ENCODE measurements around the gene NME4.

The NME4 gene

GRCh38 chr16:373020-373598, 23.9 kb upstream of the NME4 start:
- H3K36me3 ChIP-seq (ENCODE audit: insufficient read depth, low read length) = peaks cover 50% of the 10 kb centered on the region

GRCh38 chr16:373848-374615, 23.0 kb upstream of the NME4 start:
- no peak overlapping the region for H3K4me2 ChIP-seq (ENCODE audit: low read length)
- peaks cover 41% of the 10 kb centered on the region for H3K36me3 ChIP-seq (ENCODE audit: insufficient read depth, low read length)
- TF ChIP-seq EZH2 (IDR thresholded peaks at IDR 0.05; ENCODE audit: borderline replicate concordance, low read length) (no peak), CTCF (IDR thresholded peaks at IDR 0.05; ENCODE audit: low read length) (no peak)
- no peaks in the 10 kb centered on the region for H3K9me2 ChIP-seq (ENCODE audit: low read depth, low read length)
- H3K4me1 ChIP-seq (ENCODE audit: insufficient read depth, low read length, severe bottlenecking) = peaks cover 16% of the 10 kb centered on the region
- H3K9me3 ChIP-seq (ENCODE audit: low read length) = no peaks in the 10 kb centered on the region
- H3F3A ChIP-seq (ENCODE audit: insufficient read depth, low read length) = no peaks in the 10 kb centered on the region
- no peaks in the 10 kb centered on the region for H3K27me3 ChIP-seq (ENCODE audit: insufficient read depth, low read length)
- H3K4me3 ChIP-seq (ENCODE audit: low read depth, low read length, poor library complexity, severe bottlenecking) = no peak overlapping the region
- no peak overlapping the region for H3K27ac ChIP-seq (ENCODE audit: low read depth, low read length, poor library complexity, severe bottlenecking)
- H3K79me2 ChIP-seq (ENCODE audit: insufficient read depth, low read length) = no peaks in the 10 kb centered on the region
- H4K20me1 ChIP-seq (ENCODE audit: insufficient read depth, low read length) = no peaks in the 10 kb centered on the region
- H2AFZ ChIP-seq (ENCODE audit: low read length) = no peak overlapping the region
- H3K9ac ChIP-seq (ENCODE audit: low read length) = no peak overlapping the region

More at GRCh38 chr16:373020-373598, 23.9 kb upstream of the NME4 start:
- H3K4me2 ChIP-seq (ENCODE audit: low read length) = no peak overlapping the region
- H3K27ac ChIP-seq (ENCODE audit: low read depth, low read length, poor library complexity, severe bottlenecking) = no peak overlapping the region
- H3K79me2 ChIP-seq (ENCODE audit: insufficient read depth, low read length) = no peaks in the 10 kb centered on the region
- H3K4me3 ChIP-seq (ENCODE audit: low read depth, low read length, poor library complexity, severe bottlenecking) = no peak overlapping the region
- H2AFZ ChIP-seq (ENCODE audit: low read length) = no peak overlapping the region
- H3K27me3 ChIP-seq (ENCODE audit: insufficient read depth, low read length) = no peaks in the 10 kb centered on the region
- no peaks in the 10 kb centered on the region for H4K20me1 ChIP-seq (ENCODE audit: insufficient read depth, low read length)
- H3K9ac ChIP-seq (ENCODE audit: low read length) = no peak overlapping the region
- no peaks in the 10 kb centered on the region for H3K9me3 ChIP-seq (ENCODE audit: low read length)
- TF ChIP-seq EZH2 (IDR thresholded peaks at IDR 0.05; ENCODE audit: borderline replicate concordance, low read length) = no peak
- no peak for TF ChIP-seq CTCF (IDR thresholded peaks at IDR 0.05; ENCODE audit: low read length)
- H3K4me1 ChIP-seq (ENCODE audit: insufficient read depth, low read length, severe bottlenecking) = peaks cover 16% of the 10 kb centered on the region
- H3F3A ChIP-seq (ENCODE audit: insufficient read depth, low read length) = no peaks in the 10 kb centered on the region
- no peaks in the 10 kb centered on the region for H3K9me2 ChIP-seq (ENCODE audit: low read depth, low read length)

GRCh38 chr16:374616-374926, 22.4 kb upstream of the NME4 start:
- no peaks in the 10 kb centered on the region for H3F3A ChIP-seq (ENCODE audit: insufficient read depth, low read length)
- no peak overlapping the region for H2AFZ ChIP-seq (ENCODE audit: low read length)
- H3K4me3 ChIP-seq (ENCODE audit: low read depth, low read length, poor library complexity, severe bottlenecking) = no peak overlapping the region
- no peaks in the 10 kb centered on the region for H3K9me3 ChIP-seq (ENCODE audit: low read length)
- TF ChIP-seq EZH2 (IDR thresholded peaks at IDR 0.05; ENCODE audit: borderline replicate concordance, low read length) (no peak), CTCF (IDR thresholded peaks at IDR 0.05; ENCODE audit: low read length) (no peak)
- no peaks in the 10 kb centered on the region for H3K79me2 ChIP-seq (ENCODE audit: insufficient read depth, low read length)
- H3K9me2 ChIP-seq (ENCODE audit: low read depth, low read length) = no peaks in the 10 kb centered on the region
- H3K27ac ChIP-seq (ENCODE audit: low read depth, low read length, poor library complexity, severe bottlenecking) = no peak overlapping the region
- peaks cover 39% of the 10 kb centered on the region for H3K36me3 ChIP-seq (ENCODE audit: insufficient read depth, low read length)
- no peak overlapping the region for H3K9ac ChIP-seq (ENCODE audit: low read length)
- no peaks in the 10 kb centered on the region for H3K27me3 ChIP-seq (ENCODE audit: insufficient read depth, low read length)
- H3K4me1 ChIP-seq (ENCODE audit: insufficient read depth, low read length, severe bottlenecking) = peaks cover 11% of the 10 kb centered on the region
- no peaks in the 10 kb centered on the region for H4K20me1 ChIP-seq (ENCODE audit: insufficient read depth, low read length)
- H3K4me2 ChIP-seq (ENCODE audit: low read length) = no peak overlapping the region

All from OCI-LY1 (cell line).